ENCODE data around the gene KCNF1.

- TF ChIP-seq CTCF (conservative IDR thresholded peaks at IDR 0.05; ENCODE audit: low read length) (no peak), EZH2phosphoT487 (IDR thresholded peaks at IDR 0.05; ENCODE audit: borderline replicate concordance, low read depth, low read length) (no peak)
Observed at GRCh38 chr2:10880586-10881321, 31.0 kb upstream of the KCNF1 start.

Data from OCI-LY7 (cell line).